Vagina (tissue), 2 donors: ENCODE data around the gene MIOX.

ENCODE experiments used
- CTCF ChIP-seq, 3 experiments: fragments of 450-650 bp in 2 of 3; fragments of 200-600 bp in 1 of 3; sonication (generic) in 1 of 3; IDR thresholded peaks; one replicate each; pipeline ENCODE4 v1.5.1; 2017 to 2019; ENCODE audit warnings: antibody characterized with exemption in 3 of 3, mild to moderate bottlenecking in 2 of 3, moderate library complexity in 2 of 3
- POLR2A ChIP-seq, 2 donors: fragments of 450-650 bp; IDR thresholded peaks; one replicate each; pipeline ENCODE4 v1.6.1; 2017; ENCODE audit warnings: antibody characterized with exemption in 2 of 2, mild to moderate bottlenecking in 2 of 2, moderate library complexity in 2 of 2
- POLR2AphosphoS5 ChIP-seq, 2 donors: sonication (generic); formaldehyde crosslinking; IDR thresholded peaks; one replicate each; pipeline ENCODE4 v1.9.0; 2017; ENCODE audit warnings: antibody characterized with exemption in 2 of 2, mild to moderate bottlenecking in 2 of 2, low read depth in 1 of 2; ENCODE audit not compliant: insufficient read depth in 1 of 2

- TF ChIP-seq CTCF (IDR thresholded peaks at IDR 0.05) (no peak), POLR2A (IDR thresholded peaks at IDR 0.05) (no peak), POLR2AphosphoS5 (IDR thresholded peaks at IDR 0.05; ENCODE audit: insufficient read depth in 1 of 2, low read depth in 1 of 2) (no peak)
These were observed 32.5 kb downstream of the MIOX start for GRCh38 chr22:50519151-50519550.
